Adrenal gland (tissue), 5 donors: ENCODE measurements around the gene RPL19.

Experiments used
- POLR2A ChIP-seq, 2 donors: fragments of 450-650 bp; IDR thresholded peaks; one replicate each; pipeline ENCODE4 v1.6.1; 2017; ENCODE audit warnings: antibody characterized with exemption in 2 of 2, mild to moderate bottlenecking in 2 of 2, moderate library complexity in 1 of 2
- TF ChIP-seq, protein P1 (sequence below), 6 experiments: fragments of 450-650 bp in 4 of 6; fragments of 200-600 bp in 2 of 6; sonication (generic) in 1 of 6; IDR thresholded peaks; 1 replicate in 5 of 6; 2 replicates in 1 of 6; pipeline versions ENCODE4 v1.5.1 to v1.8.0; 2016 to 2021; ENCODE audit warnings: antibody characterized with exemption in 6 of 6, mild to moderate bottlenecking in 2 of 6, moderate library complexity in 1 of 6
- donor health status: DM: no; HTN: no; CAD: no.

DNA sequence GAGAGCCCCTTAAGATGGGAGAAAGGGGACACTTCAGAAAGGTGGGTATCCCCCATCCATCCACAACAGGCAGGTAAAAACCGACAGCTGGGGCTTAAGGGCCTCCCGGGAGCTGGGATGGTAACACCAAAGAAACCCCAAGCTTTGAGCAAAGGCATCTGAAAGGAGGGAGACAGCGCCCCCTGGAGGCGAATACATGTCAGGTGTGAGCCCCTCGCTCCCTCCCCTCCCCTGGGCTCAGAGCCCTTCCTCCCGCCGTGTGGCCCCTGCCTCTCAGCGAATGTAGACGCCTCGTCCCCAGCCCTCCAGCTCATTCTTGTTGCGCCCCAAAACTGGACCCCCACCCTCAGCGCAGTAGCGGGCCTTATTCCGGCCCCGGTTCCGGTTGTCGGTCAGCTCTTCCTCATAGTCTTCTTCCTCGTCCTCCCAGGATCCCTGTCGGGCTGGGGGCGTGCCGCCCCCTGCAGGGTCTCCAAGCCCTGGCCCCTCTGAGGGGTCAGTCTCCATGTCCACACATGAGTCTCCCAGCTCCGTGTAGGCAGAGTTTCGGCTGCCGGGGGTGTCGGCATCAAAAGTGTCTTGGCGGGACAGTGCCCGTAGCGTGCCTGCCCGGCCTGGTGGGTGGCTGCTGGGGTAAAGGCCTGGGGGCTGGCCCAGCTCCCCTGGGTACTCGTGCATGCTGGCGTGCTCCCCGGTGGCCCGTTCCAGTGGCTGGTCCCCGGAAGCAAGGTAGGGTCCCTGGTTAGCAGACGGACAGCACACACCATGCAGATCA, 25.0 kb upstream of the RPL19 start:
- TF ChIP-seq, protein P1, sequence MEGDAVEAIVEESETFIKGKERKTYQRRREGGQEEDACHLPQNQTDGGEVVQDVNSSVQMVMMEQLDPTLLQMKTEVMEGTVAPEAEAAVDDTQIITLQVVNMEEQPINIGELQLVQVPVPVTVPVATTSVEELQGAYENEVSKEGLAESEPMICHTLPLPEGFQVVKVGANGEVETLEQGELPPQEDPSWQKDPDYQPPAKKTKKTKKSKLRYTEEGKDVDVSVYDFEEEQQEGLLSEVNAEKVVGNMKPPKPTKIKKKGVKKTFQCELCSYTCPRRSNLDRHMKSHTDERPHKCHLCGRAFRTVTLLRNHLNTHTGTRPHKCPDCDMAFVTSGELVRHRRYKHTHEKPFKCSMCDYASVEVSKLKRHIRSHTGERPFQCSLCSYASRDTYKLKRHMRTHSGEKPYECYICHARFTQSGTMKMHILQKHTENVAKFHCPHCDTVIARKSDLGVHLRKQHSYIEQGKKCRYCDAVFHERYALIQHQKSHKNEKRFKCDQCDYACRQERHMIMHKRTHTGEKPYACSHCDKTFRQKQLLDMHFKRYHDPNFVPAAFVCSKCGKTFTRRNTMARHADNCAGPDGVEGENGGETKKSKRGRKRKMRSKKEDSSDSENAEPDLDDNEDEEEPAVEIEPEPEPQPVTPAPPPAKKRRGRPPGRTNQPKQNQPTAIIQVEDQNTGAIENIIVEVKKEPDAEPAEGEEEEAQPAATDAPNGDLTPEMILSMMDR (IDR thresholded peaks at IDR 0.05): peak; percentile 52 to 80 (median 70)
- no peak for TF ChIP-seq POLR2A (IDR thresholded peaks at IDR 0.05)
